Measurements from ENCODE around the gene LIMS1.

GRCh38 chr2:108577099-108577498, 42.8 kb downstream of the LIMS1 start:
- no peak for TF ChIP-seq CTCF (IDR thresholded peaks at IDR 0.05 in 8 of 11, conservative IDR thresholded peaks at IDR 0.05 in 3 of 11)
- TF ChIP-seq POLR2AphosphoS5 (IDR thresholded peaks at IDR 0.05): no peak
